Stromal cell of bone marrow (primary cell): ENCODE data around the gene SLC1A7.

Experiments
- DNase-seq: peaks from one replicate; pipeline ENCODE4 v3.0.0-alpha.2; 2012; ENCODE audit warnings: low read depth

SLC1A7 gene

DNA sequence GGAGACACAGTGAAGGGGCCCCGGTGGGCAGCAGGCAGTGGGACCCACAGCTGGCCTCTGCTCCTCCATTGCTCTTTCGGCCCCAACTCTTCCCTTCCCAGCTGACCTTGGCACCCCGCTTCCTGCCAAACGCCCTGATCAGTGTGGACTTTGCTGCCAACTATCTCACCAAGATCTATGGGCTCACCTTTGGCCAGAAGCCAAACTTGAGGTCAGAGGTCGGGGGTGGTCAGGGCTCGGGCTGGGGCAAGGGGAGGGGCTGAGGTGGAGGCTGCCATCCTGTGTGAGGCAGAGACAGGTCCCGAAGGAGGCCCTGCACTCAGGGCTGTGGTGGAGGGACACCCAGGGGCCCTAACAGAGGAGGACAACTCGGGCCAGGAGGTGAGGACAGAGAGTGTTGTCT lies 66.7 kb downstream of the SLC1A7 start:
- DNase-seq, result no peak

DNA sequence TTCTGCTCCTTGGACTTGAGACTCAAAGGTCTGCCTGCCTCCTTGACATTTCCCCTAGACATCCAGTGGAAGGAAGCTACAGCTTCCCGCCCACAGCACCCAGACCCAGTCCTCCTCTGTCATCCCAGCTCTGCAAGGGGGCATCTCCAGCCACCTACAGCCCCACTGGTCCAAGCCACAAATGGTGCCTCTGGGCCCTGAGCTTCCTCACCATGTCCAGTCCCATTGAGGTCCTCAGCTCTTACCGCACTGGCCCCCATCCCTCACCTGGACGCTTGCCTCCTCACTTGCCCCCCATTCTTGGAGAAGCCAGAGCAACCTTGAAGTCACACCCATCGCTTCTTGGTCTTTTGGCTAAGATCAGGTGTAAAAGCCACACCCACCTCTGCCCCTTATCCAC lies 67.2 kb downstream of the SLC1A7 start:
- no peak for DNase-seq

GRCh38 chr1:53074313-53075154 lies 67.9 kb downstream of the SLC1A7 start:
- no peak for DNase-seq

GRCh38 chr1:53073868-53074311 lies 68.5 kb downstream of the SLC1A7 start:
- no peak for DNase-seq

DNA sequence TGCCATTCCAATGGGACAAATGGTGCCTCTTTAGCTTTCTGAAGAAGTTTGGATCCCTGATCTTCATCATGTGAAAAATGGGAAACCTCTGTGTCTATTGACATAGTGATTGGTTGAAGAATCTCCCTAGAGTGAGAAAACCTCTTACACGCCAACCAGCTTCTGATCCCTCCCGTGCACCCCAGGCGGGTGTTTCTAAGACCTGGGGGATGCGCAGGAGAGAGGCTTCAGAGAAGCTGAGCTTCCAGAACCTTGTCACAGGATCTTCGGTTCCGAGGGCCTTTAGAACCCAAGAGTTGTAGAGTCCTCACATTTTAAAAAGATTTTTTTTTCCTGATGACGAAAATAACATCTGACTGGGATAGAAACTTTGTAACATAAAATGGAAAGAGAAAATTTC lies 69.2 kb downstream of the SLC1A7 start:
- DNase-seq, result no peak

GRCh38 chr1:53071915-53072314 lies 70.5 kb downstream of the SLC1A7 start:
- no peak for DNase-seq

GRCh38 chr1:53071167-53071865 lies 71.1 kb downstream of the SLC1A7 start:
- no peak for DNase-seq

DNA sequence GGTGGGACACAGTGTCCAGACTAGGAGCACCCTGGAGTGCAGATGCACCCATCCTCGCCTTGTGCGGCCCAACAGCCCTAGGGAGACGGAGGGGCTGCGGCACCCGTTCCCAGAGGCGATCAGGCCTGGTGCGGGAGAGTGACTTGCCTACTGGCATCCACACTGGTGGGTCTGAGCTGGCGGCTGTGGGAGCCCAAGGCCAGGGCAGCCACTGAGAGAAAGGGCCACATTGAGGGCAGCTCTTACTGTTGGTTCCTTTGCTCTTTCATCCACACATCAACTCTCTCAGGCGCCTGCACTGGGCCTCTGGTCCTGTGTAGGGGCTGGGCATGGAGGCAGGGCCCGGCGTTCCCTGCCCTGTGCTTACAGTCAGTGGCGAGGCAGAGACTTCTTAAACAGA lies 71.8 kb downstream of the SLC1A7 start:
- DNase-seq, result no peak

DNA sequence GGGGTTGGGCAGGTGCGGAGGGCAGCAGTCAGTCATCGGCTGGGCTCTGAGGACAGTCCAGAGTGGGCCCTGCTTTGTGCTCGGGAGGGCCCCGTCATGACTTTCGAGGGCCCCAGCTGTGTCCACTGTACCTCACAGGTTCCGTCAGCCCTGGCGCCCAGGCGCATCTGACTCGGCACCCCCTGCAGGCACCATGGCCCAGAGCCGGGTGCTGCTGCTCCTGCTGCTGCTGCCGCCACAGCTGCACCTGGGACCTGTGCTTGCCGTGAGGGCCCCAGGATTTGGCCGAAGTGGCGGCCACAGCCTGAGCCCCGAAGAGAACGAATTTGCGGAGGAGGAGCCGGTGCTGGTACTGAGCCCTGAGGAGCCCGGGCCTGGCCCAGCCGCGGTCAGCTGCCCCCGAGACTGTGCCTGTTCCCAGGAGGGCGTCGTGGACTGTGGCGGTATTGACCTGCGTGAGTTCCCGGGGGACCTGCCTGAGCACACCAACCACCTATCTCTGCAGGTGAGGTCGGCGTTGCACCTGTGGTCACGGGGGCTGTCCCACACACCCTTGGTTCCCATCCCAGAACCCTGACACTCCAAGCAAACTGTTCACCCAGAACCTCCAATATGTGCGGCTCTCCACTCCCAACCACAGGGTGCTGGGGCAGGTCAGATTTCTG lies 72.6 kb downstream of the SLC1A7 start:
- DNase-seq, result no peak

DNA sequence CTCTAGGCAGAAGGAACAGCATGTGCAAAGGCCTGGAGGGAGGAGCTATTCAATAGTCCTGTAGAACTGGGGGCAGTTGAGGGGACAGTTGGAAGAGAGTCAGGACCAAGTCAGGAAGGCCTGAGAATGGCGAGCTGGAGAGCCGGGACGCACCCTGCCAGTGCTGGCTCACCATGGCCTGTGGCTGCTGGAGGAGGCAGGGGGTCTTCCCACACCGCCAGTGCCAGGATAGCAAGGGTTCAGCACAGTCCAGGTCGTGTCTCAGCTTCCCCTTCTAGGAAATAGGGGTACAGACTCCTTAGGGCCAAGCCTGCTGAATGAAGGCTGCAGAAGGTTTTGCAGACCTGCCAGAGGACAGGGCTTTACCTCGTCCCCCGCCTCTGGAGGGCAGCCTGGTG lies 73.2 kb downstream of the SLC1A7 start:
- no peak for DNase-seq

DNA sequence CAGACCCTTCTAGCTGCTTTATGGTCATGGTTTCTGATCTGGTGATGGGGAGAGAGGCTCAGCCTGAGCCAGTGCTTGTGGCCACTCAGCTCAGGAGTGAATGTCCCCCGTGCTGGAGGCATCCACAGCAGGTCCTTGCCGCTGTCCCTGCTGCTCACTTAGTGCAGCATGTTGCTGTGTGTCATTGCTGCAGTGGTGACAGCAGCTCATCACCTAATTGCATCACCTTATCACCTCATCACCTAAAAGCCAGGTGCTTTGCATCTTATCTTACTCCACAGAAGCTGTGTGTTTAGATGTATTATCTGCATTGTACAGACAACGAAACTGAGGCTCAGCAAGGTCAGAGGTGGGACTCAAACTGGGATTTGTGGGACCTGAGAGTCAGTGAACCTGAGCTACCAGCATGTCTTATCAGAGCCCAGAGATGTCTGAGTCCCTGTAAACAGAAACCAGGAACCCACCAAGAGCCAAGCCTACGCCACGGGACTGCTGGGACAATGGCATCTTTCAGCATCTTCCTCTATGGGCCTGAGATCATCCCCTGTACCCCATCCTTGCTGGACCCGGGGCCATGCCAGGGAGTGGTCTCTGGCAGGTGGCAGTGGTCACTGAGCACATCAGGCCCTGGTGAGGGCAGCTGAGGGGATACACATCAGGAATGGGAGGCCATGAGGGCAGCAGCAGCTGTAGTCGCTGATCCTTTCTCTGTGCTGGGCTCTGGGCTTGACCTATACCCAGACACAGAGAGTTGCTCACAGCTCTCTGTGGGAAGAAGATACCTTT lies 73.9 kb downstream of the SLC1A7 start:
- DNase-seq, result no peak

GRCh38 chr1:53067886-53068285 lies 74.6 kb downstream of the SLC1A7 start:
- no peak for DNase-seq

DNA sequence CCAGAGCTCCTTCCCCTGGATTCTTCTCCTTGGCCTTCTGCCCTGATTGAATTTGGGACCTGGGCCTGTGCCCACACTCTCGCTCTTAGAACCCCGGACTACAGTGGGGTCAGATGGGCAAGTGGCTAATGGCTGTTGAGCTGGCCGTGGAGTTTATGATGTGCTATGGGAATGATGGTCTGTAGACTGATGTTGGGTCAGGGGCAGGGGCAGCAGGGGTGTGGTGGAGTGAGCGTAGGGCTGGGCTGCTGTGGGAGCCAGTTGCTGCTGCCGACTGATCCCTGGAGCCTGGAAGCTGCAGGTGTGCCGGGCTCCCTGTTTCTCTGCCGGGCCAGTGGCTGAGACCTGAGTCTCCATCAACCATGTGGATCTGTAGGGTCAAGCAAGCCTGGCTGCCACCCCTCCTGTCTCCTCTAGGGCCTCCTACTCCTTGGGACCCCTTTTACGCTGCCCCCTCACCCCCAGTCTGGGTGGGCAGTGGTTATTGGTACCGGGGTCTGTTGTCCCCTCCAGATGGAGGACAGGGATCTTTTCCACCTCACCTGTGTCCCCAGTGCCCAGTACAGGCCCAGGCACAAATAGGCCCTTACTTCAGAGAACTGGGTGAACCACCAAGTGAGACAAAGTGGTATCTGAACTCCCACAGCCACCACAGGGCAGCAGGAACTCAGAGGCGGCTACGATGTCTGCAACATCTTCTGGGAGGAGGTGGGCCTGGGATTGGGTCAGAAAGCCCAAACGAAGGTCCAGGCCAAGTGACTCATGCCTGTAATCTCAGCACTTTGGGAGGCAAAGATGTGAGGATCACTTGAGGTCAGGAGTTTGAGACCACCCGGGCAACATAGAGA lies 75.3 kb downstream of the SLC1A7 start:
- no peak for DNase-seq

- no peak for DNase-seq
Observed at GRCh38 chr1:53066488-53066887, 76.0 kb downstream of the SLC1A7 start.

DNA sequence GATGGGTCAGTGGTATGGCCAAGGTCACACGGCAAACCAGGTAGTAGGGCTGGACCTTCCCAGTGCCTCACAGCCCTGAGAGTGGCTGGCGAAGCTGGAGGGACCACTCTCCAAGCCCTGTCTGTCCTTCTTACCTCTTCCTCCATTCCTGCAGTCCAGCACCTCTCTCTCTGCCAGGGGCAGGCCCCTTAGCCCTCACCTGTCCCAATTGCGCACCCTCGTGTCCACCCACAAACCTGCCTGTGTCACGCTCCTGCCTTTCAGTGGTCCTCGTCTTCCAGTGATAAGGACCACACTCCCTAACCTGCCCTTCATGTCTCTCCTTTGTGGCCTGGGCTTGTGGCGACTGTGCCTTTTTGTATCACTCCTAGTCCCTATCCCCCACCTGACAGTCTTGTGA lies 77.0 kb downstream of the SLC1A7 start:
- no peak for DNase-seq

DNA sequence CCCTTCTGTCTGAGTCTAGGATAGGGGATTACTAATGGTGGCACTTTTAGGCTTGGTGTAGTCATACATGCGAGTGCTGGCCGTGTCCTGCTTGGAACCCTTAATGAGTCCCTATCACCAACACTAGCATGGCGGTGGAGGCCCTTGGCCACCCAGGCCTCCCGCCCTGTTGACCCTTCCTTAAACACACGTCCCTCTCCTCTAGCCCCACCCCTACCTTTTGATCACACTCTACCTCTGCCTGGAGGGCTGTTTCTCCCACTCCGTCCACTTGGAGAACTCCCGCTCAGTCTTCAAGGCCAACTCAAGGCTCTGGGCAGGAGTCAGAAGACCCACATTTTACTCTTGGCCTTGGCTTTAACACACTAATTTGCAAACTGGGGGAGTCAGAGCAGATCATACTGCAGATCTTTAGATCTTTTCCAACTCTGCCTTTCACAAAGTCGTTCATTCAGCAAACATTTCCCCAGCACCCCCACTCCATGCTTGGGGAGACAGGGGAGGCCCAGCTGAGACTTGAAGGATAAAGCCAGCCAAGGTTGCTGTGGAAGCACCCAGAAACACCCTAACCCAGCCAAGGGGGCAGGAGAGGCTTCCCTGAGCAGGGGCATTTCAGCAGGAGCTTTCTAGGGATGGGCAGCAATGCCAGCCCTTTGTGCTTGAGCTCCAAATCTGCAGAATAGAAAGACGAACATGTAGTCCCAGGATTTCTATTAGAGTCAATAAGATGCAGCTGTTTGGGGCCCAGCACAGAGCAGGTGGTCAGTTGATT lies 78.5 kb downstream of the SLC1A7 start:
- no peak for DNase-seq

DNA sequence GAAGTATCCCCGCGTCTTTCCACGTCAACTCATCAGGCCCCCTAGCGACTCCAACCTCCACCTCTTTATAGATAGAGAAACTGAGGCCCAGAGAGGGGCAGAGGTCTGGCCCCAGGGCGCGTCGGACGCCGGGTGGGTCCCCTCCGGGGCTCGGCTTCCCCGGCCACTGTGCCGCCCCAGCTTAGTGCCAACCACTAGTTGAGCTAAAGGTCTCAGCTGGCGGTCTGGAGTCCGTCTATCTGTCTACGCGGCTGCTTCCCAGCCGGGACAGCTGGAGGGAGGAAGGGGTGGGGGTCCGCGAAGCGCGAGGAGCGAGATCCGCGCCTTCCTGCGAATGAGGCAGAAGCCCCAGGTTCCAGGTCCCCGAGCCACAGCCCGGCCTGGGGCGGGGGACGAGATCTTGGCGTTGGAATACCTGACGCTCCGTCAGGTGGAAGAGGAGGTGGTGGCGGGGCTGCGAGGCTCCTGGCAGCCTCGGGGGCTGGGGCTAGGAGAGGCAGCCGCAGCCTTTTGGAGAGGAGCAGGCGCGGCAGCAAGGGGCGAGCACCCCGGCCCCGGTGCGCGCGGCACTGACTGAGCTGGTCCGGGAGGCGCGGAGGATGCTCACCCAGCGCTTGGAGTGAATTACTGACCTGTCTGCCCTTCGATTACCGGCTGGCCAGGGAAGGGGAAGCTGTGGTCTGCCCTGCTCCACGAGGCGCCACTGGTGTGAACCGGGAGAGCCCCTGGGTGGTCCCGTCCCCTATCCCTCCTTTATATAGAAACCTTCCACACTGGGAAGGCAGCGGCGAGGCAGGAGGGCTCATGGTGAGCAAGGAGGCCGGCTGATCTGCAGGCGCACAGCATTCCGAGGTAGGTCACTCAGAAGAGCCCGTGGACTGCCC lies 79.5 kb downstream of the SLC1A7 start:
- DNase-seq, result no peak

GRCh38 chr1:53061859-53062707 lies 80.4 kb downstream of the SLC1A7 start, which contains the start of gene PODN:
Gene PODN (plus strand): TSS chr1:53062213. CDS start chr1:53069856, 7,643 bp downstream.
- DNase-seq, result no peak
